ENCODE measurements around the gene CNMD. TPM values are rescaled to one million over a fixed set of nuclear protein-coding genes. Genes with fewer than 3 reads are reported as not detected.

Gene CNMD
- total and polyA plus RNA-seq, 12 donors, result 0.11 TPM; not detected in 11

DNA sequence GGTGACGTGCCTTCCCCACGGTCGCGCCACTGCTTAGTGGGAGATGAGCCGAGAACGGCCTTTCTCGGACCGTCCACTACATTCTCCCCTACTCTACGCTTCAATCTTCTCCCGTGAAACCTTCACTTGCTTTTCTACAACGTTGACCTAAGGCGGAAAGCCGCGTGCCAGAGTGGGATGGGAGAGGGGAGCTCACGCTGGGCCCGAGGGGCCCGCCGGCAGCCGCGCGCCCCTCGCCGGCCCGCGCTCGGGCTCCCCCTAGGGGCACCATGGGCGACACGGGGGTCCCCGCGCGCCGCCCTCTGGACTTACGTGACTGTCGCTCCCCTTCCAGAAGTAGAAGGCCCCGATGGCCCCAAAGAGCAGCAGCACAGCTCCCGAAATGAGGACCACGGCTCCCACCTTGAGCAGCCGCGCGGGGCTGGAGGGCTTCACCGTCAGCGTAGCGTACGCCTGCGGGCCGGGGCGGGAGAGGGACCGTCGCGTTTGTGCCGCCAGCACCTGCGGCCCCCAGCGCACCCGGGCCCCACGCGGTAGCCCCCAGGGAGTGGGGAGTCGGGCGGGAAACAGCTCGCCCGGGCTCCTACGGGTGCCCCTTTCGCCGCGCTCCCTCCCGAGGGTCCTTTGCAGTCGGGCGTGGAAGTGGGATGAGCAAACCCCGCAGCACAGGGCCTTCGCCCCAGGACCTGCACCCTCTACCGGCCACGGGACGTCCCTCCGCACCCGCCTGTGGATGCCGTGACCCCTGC is 727 bp downstream of the CNMD start:
- TF ChIP-seq POLR2A (IDR thresholded peaks at IDR 0.05), result no peak
- TF ChIP-seq, protein P1, sequence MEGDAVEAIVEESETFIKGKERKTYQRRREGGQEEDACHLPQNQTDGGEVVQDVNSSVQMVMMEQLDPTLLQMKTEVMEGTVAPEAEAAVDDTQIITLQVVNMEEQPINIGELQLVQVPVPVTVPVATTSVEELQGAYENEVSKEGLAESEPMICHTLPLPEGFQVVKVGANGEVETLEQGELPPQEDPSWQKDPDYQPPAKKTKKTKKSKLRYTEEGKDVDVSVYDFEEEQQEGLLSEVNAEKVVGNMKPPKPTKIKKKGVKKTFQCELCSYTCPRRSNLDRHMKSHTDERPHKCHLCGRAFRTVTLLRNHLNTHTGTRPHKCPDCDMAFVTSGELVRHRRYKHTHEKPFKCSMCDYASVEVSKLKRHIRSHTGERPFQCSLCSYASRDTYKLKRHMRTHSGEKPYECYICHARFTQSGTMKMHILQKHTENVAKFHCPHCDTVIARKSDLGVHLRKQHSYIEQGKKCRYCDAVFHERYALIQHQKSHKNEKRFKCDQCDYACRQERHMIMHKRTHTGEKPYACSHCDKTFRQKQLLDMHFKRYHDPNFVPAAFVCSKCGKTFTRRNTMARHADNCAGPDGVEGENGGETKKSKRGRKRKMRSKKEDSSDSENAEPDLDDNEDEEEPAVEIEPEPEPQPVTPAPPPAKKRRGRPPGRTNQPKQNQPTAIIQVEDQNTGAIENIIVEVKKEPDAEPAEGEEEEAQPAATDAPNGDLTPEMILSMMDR (IDR thresholded peaks at IDR 0.05), result peak in 2 of 6 experiments; percentile 27 to 37
- DNase-seq, result peak in 1 of 7 donors; percentile 7
- WGBS, 4 donors, result 6 to 21% (median 10%) methylated on average over 24 to 75 of the region's 75 CpGs

DNA sequence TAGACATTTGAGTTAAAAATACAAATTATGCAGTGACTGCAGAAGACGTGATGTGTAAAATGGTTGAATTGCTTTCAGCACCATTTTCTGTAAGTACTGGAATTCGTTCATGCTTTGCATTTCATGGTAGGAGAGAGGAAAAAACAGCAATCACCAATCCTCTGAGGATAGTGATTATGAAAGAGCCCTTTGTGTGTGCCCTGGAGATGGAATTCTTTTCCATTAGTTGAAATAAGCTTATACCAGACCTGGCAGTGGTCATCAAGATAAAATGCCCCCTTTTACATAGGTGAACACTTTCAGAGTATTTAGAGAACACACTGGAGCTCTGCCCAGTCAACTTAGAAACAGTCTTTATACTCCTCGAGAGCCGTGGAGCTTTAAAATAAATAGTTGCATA is 1.7 kb downstream of the CNMD start:
- DNase-seq, result no peak
- 77 to 84% (median 80%) methylated on average over 4 of the region's 4 CpGs for WGBS, 4 donors
- TF ChIP-seq POLR2A (IDR thresholded peaks at IDR 0.05), result no peak
- TF ChIP-seq, protein P1 (IDR thresholded peaks at IDR 0.05), result no peak
- no peaks in the 10 kb centered on the region for H3K36me3 ChIP-seq (replicated peaks in 1 of 2)
- no peak overlapping the region for H3K4me3 ChIP-seq
- H3K4me1 ChIP-seq (replicated peaks in 1 of 2), result peaks cover 0 to 4% of the 10 kb centered on the region in 2 donors
- no peak overlapping the region for H3K27ac ChIP-seq
- peaks cover 32% of the 10 kb centered on the region for H3K27me3 ChIP-seq
- H3K9me3 ChIP-seq (replicated peaks in 1 of 3), result no peaks in the 10 kb centered on the region
- intact Hi-C loops (cut with DNase I), result no loop called here

More for the DNA sequence above, 727 bp downstream of the CNMD start:
- peaks cover 0 to 4% of the 10 kb centered on the region in 2 donors for H3K4me1 ChIP-seq (replicated peaks in 1 of 2)
- intact Hi-C loops (cut with DNase I), result no loop called here
- peak overlapping the region in 2 of 4 donors; percentile 16 to 44 for H3K4me3 ChIP-seq
- no peak overlapping the region for H3K27ac ChIP-seq
- H3K9me3 ChIP-seq (replicated peaks in 1 of 3), result no peaks in the 10 kb centered on the region
- peaks cover 32% of the 10 kb centered on the region for H3K27me3 ChIP-seq
- no peaks in the 10 kb centered on the region for H3K36me3 ChIP-seq (replicated peaks in 1 of 2)

DNA sequence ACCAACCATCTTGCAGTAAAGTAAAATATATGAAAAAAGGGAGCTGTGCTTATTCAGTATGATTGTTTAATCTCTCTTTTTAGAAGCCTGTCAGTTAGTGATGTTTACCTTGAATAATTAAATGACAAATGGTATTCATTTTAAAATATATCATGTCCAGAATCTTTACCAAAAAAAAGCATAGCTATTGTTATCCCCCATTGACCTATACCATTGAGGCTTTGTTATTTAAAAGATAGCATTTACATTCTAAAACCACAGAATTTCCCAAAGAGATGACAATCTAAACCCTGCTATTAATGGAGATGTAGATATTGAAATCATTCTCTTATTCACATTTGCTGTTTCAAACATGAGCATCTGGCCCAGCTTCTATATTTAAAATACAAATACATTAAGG is 2.2 kb downstream of the CNMD start:
- H3K27me3 ChIP-seq, result peaks cover 32% of the 10 kb centered on the region
- H3K36me3 ChIP-seq (replicated peaks in 1 of 2), result no peaks in the 10 kb centered on the region
- intact Hi-C loops (cut with DNase I), result no loop called here
- H3K9me3 ChIP-seq (replicated peaks in 1 of 3), result no peaks in the 10 kb centered on the region
- no peak for DNase-seq
- no peak overlapping the region for H3K27ac ChIP-seq
- no peak overlapping the region for H3K4me3 ChIP-seq
- TF ChIP-seq, protein P1 (IDR thresholded peaks at IDR 0.05), result no peak
- TF ChIP-seq POLR2A (IDR thresholded peaks at IDR 0.05), result no peak
- peaks cover 0 to 4% of the 10 kb centered on the region in 2 donors for H3K4me1 ChIP-seq (replicated peaks in 1 of 2)

DNA sequence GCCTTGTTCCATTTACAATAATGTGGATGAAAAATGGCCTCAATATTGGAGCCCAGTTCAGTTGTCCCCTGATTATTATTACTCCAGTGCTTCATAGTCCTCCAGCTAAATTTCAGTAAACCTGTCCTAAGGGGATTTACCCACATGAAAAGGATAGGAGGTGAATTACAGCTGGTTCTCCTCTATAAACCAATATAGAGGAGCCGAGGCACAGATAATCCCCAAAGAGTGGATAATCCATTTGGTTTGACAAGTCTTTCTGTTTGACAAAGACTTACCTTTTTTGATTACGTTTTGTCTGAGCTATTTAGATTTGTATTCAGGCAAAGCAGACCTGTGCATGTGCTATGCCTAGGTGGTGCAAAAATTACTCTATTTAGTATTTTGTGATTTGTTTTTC is 2.7 kb downstream of the CNMD start:
- H3K27ac ChIP-seq, result no peak overlapping the region
- H3K4me1 ChIP-seq (replicated peaks in 1 of 2), result peaks cover 0 to 4% of the 10 kb centered on the region in 2 donors
- WGBS, 4 donors, result 77 to 87% (median 83%) methylated on average over 2 of the region's 2 CpGs
- H3K27me3 ChIP-seq, result peaks cover 32% of the 10 kb centered on the region
- TF ChIP-seq, protein P1 (IDR thresholded peaks at IDR 0.05), result no peak
- no peak for TF ChIP-seq POLR2A (IDR thresholded peaks at IDR 0.05)
- no peak for DNase-seq
- intact Hi-C loops (cut with DNase I), result no loop called here
- no peak overlapping the region for H3K4me3 ChIP-seq
- no peaks in the 10 kb centered on the region for H3K9me3 ChIP-seq (replicated peaks in 1 of 3)
- no peaks in the 10 kb centered on the region for H3K36me3 ChIP-seq (replicated peaks in 1 of 2)

All from adrenal gland (tissue), 12 donors.